Kidney epithelial cell (primary cell): Measurements from ENCODE around the gene MOB1B. TPM values are rescaled to one million over a fixed set of nuclear protein-coding genes. Genes with fewer than 3 reads are reported as not detected.

Experiments
- DNase-seq: peaks from one replicate; pipeline ENCODE4 v3.0.0-alpha.2; 2010; ENCODE audit warnings: low read depth
- H3K27me3 ChIP-seq: 2 replicates; pipeline ENCODE4 v1.6.0; 2011; ENCODE audit warnings: low read length; ENCODE audit not compliant: control insufficient read depth, insufficient read depth
- H3K36me3 ChIP-seq: 2 replicates; pipeline ENCODE4 v1.5.1; 2011; ENCODE audit warnings: low read length; ENCODE audit not compliant: control insufficient read depth, insufficient read depth
- H3K4me3 ChIP-seq: 2 replicates; pipeline ENCODE4 v1.5.1; 2011; ENCODE audit warnings: low read depth, mild to moderate bottlenecking, control low read depth, low read length
- total RNA-seq: library from RNA; depleted of rRNA; stranded (reverse); fragments of >200 nt; gene quantifications from 2 replicates; pipeline ENCODE4 v1.2.3, GENCODE V29; 2015
- TF ChIP-seq, protein P1 (sequence below): IDR thresholded peaks from 2 replicates; pipeline ENCODE4 v1.5.1; 2011; ENCODE audit warnings: mild to moderate bottlenecking, moderate library complexity, low read length, control low read depth, inconsistent platforms; ENCODE audit not compliant: insufficient read depth, poor library complexity, severe bottlenecking

The MOB1B gene
- total RNA-seq, 1 donor from 2014 or later = 19.4 TPM

DNA sequence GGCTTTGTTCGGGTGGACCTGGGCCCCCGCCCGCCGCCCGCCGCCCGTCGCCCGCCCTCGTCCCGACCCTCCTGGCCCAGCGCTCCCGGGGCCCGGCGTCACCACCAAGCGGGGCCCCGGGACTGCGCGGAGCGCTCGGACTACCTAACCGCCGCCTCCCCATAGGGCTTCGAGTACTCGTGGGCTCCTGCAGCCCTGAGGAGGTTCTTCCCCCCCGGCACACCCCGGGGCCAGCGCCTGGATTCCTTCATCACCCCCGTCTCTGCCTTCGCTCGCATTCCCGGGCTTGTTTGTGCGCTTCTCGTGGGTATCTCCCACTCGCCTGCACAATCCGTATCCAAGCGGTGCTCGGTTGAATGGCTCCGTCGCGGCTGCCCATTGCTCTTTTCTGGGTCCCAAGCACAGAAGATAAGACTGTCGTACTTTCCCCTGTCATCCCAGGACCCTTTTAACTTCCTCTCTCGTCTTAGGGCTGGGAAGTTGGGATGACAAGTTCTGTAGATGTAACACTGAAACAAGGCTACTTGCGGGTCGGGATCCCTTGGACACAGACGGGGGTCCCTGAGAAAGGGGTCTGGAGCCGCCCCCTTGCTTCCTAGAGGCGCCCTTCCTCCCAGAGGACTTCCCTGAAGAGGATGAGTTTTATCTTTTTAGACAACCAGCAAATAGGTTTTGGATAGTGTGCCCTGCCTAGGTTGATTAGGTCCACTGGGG, 565 bp downstream of the MOB1B start:
- Histone ChIP-seq H3K4me3 (peak overlapping the region; percentile 75), H3K27me3 (no peaks in the 10 kb centered on the region), H3K36me3 (no peaks in the 10 kb centered on the region)
- DNase-seq = no peak
- TF ChIP-seq, protein P1, sequence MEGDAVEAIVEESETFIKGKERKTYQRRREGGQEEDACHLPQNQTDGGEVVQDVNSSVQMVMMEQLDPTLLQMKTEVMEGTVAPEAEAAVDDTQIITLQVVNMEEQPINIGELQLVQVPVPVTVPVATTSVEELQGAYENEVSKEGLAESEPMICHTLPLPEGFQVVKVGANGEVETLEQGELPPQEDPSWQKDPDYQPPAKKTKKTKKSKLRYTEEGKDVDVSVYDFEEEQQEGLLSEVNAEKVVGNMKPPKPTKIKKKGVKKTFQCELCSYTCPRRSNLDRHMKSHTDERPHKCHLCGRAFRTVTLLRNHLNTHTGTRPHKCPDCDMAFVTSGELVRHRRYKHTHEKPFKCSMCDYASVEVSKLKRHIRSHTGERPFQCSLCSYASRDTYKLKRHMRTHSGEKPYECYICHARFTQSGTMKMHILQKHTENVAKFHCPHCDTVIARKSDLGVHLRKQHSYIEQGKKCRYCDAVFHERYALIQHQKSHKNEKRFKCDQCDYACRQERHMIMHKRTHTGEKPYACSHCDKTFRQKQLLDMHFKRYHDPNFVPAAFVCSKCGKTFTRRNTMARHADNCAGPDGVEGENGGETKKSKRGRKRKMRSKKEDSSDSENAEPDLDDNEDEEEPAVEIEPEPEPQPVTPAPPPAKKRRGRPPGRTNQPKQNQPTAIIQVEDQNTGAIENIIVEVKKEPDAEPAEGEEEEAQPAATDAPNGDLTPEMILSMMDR = no peak

DNA sequence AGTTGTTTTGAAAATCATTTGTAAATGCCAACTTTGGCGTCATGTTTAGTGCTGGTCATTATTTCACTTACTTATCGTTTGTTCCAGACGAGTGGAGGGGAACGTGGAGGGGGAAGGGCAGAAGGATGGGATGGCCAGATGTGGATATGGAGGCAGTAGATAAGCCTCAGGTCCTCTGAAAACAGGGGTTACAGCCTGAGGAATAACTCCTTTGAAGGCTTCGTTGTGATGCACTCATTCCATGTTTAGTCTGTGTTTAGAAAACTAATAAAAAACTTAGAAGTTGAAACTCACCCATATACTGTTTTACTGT, 1.1 kb downstream of the MOB1B start:
- Histone ChIP-seq H3K4me3 (peak overlapping the region; percentile 75), H3K36me3 (no peaks in the 10 kb centered on the region)

DNA sequence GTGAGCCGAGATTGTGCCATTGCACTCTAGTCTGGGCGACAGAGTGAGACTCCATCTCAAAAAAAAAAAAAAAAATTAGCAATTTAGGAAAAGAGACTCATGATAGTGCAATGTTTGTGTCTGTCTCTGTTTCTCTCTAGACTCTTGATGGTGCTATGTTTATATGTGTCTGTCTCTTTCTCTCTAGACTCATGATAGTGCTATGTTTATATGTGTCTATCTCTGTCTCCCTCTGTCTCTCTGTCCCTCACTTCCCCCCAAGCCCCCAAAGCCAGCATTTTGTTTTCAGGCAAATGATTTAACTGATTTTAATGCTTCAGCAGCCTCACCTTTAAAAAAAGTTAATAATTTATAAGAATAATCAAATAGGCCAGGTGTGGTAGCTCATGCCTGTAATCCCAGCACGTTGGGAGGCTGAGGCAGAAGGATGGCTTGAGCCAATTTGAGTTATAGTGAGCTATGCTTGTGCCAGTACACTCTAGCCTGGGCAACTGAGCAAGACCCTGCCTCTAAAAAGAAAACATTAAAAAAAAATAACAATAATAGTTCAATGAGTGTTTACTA, 6.9 kb downstream of the MOB1B start:
- Histone ChIP-seq H3K27me3 (no peaks in the 10 kb centered on the region), H3K36me3 (no peaks in the 10 kb centered on the region), H3K4me3 (no peak overlapping the region)
- DNase-seq = no peak
- TF ChIP-seq, protein P1 = no peak

More for the DNA sequence above, 1.1 kb downstream of the MOB1B start:
- no peaks in the 10 kb centered on the region for H3K27me3 ChIP-seq
- TF ChIP-seq, protein P1 = no peak
- no peak for DNase-seq

DNA sequence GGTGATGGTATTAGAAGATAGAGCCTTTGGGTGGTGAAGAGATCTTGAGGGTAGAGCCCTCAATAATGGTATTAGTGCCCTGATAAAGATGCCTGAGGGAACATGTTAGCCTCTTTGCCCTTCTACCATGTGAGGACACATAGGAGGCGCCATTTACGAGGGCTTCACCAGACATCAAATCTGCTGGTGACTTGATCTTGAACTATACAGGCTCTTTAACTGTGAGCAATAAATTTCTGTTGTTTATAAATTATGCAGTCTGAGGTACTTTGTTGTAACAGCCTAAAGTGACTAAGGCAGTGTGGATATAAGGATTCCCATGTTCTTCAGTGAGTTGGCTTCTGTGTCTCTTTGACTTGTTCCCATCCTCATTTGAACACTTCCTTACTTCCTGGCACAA, 11.8 kb downstream of the MOB1B start:
- DNase-seq = no peak
- Histone ChIP-seq H3K36me3 (no peaks in the 10 kb centered on the region), H3K4me3 (no peak overlapping the region), H3K27me3 (no peaks in the 10 kb centered on the region)
- TF ChIP-seq, protein P1 = no peak

DNA sequence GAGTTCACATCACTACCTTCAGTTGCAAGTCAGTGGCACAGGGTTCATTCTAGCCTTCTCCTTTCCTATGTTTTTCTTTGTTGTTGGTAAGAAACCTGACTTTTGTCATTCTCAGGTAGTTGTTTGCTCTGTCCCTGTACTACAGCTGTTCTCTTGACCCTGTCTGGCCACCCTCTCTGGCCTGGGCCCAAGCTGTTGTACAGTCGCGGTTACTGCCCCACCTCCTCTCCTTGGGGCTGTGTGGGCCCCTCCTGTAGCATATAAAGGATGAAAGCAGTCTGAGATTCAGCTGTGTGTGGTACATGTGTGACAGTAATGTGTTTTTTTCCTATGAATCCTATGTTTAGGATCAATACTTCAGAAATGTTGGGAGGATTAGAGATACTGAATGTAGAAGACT, 12.5 kb downstream of the MOB1B start:
- TF ChIP-seq, protein P1 = no peak

More for the DNA sequence above, 12.5 kb downstream of the MOB1B start:
- no peak for DNase-seq
- Histone ChIP-seq H3K27me3 (no peaks in the 10 kb centered on the region), H3K4me3 (no peak overlapping the region), H3K36me3 (no peaks in the 10 kb centered on the region)
